ENCODE measurements around the gene USF2.
"Not testable (repeated sequence)": the region's sequence is repeated elsewhere in the genome, so short reads cannot be mapped to it uniquely, and the experiment has no call there.

The USF2 gene

GRCh38 chr19:35268536-35269437 lies at the start of gene USF2:
TSS of gene USF2 (plus strand) at chr19:35268962. CDS start at chr19:35269102, 140 bp downstream.
- peak; percentile 27 for DNase-seq (ENCODE audit: extremely low read depth, low read depth)
- no peak for TF ChIP-seq CTCF (IDR thresholded peaks at IDR 0.05; ENCODE audit: low read depth, low read length)

GRCh38 chr19:35219008-35219407 lies 49.8 kb upstream of the USF2 start:
- TF ChIP-seq CTCF (IDR thresholded peaks at IDR 0.05; ENCODE audit: low read depth, low read length): no peak
- DNase-seq (ENCODE audit: extremely low read depth, low read depth): no peak

DNA sequence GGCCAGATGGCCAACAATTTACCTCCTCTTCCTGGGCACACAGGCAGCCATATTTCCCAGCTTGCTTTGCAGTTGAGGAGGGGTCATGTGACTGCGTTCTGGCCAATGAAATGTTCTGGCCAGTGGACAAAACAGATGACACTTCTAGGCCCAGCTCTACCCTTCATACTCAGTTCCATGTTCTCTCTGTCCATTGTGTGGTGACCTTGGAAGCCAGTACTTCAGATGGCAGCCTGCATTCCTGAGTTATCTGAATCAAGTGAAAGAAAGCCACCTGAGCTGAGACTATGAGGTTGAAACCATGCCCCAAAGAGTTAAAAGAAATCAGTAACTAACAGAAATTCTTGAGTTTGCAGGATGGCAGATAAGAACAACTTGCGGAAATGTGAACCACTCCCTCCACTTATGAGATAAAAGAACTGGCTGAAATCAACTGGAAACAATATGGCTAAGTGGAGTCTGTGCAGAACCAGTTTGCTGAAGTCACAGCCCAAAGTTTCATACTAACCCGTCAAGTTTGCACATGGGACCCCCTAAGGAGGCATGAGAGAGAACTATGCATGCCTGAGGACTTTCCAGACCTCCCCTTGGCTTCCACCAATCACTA lies 48.3 kb upstream of the USF2 start:
- TF ChIP-seq CTCF (IDR thresholded peaks at IDR 0.05; ENCODE audit: low read depth, low read length): no peak
- no peak for DNase-seq (ENCODE audit: extremely low read depth, low read depth)

- not testable (repeated sequence) for DNase-seq (ENCODE audit: extremely low read depth, low read depth)
These were observed 47.7 kb upstream of the USF2 start for GRCh38 chr19:35220973-35221590.

GRCh38 chr19:35222373-35223015 lies 46.3 kb upstream of the USF2 start:
- no peak for TF ChIP-seq CTCF (IDR thresholded peaks at IDR 0.05; ENCODE audit: low read depth, low read length)
- DNase-seq (ENCODE audit: extremely low read depth, low read depth): no peak

DNA sequence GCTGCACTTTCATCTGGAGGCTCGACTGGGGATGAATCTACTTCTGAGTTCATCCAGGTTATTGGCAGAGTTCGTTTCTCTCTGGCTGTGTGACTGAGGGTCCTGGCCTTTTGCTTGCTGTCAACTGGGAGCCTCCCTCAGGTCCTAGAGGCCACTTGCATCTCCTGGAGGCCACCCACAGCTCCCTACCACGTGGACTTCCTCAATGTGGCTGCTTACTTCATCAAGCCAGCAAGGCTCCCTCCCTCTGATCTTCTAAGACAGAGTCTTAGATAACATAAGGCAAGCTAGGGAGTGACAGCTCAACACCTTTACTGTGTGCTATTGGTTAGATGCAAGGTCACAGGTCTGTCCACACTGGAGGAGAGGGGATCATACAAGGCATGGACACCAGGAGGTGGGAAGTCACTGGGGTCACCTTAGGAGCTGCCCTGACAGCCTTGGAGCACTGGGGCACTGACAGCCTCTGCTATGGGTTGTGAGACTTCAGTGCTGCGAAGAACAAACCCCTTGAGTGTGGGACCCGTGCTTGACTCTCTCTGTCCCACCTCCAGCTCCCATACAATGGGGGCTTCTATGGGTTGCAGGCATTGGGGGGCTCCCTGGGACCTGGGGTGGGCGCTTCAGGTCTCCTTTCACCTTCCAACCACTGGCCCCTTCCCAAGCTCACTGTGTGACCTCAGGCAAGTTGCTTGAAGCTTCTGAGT lies 45.5 kb upstream of the USF2 start:
- no peak for DNase-seq (ENCODE audit: extremely low read depth, low read depth)
- TF ChIP-seq CTCF (IDR thresholded peaks at IDR 0.05; ENCODE audit: low read depth, low read length): no peak

DNA sequence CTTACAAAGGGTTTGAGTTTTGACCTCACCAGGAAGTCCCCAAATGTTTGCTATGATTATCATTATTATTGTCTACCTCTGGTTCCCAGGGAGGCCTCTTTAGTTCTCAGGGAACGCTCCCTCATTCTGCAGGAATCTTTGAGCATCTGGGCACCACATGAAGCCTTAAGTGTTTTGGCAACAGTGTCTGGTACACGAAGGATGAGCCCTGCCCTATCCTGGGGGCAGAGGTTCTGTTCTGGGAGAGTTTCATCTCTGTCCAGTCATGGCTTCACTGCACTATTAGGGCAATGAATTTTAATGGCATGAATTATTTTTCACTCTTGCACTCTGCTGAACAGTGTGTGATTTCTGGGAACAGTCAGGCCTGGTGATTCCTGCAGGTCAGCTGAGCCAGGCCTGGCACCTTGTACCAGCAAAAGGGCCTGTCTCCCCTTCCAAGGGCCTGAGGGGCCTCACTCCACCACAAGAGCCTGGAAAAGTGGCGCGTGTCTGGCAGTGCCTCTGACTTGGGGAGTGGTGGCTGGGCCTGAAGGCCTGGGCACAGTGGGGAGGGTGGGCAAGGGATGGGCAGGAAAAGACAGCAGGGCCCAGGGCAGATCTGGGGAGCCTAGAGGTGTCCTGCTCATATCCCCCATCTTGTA lies 44.8 kb upstream of the USF2 start:
- TF ChIP-seq CTCF (IDR thresholded peaks at IDR 0.05; ENCODE audit: low read depth, low read length): no peak
- DNase-seq (ENCODE audit: extremely low read depth, low read depth): no peak
